HS-5 (cell line): ENCODE data around the gene CDHR5.

Experiments used
- DNase-seq: peaks from one replicate; pipeline ENCODE4 v3.0.0-alpha.2; 2012; ENCODE audit warnings: low read depth

CDHR5 gene

GRCh38 chr11:645536-645935, 20.8 kb upstream of the CDHR5 start:
- no peak for DNase-seq

- no peak for DNase-seq
Observed at GRCh38 chr11:643849-644738, 19.3 kb upstream of the CDHR5 start.

- no peak for DNase-seq
Observed at GRCh38 chr11:643366-643765, 18.6 kb upstream of the CDHR5 start.

- DNase-seq, result no peak
Observed at GRCh38 chr11:641806-642370, 17.1 kb upstream of the CDHR5 start.

GRCh38 chr11:640021-640706, 15.4 kb upstream of the CDHR5 start:
- DNase-seq, result no peak

- no peak for DNase-seq
Observed at GRCh38 chr11:639332-639955, 14.7 kb upstream of the CDHR5 start.

GRCh38 chr11:638631-639331, 14.0 kb upstream of the CDHR5 start:
- no peak for DNase-seq

- no peak for DNase-seq
Observed at GRCh38 chr11:637593-638521, 13.1 kb upstream of the CDHR5 start.

GRCh38 chr11:637333-637592, 12.5 kb upstream of the CDHR5 start:
- DNase-seq, result no peak

GRCh38 chr11:636511-637332, 12.0 kb upstream of the CDHR5 start, which contains the start of gene DRD4:
DRD4 (plus strand) TSS chr11:637269; CDS start chr11:637305, 36 bp downstream.
- DNase-seq, result no peak

GRCh38 chr11:635945-636510, 11.3 kb upstream of the CDHR5 start:
- no peak for DNase-seq

GRCh38 chr11:630871-631270, 6.1 kb upstream of the CDHR5 start:
- DNase-seq, result no peak

GRCh38 chr11:629237-629583, 4.5 kb upstream of the CDHR5 start:
- DNase-seq, result no peak

- no peak for DNase-seq
Observed at GRCh38 chr11:628056-628455, 3.3 kb upstream of the CDHR5 start.

GRCh38 chr11:627308-627576, 2.5 kb upstream of the CDHR5 start:
- no peak for DNase-seq

GRCh38 chr11:626475-627307, 1.9 kb upstream of the CDHR5 start, which contains the start of gene SCT:
SCT (minus strand) TSS chr11:627181; CDS start chr11:627143, 38 bp downstream.
- DNase-seq, result no peak

GRCh38 chr11:625636-626268, 997 bp upstream of the CDHR5 start:
- no peak for DNase-seq

GRCh38 chr11:623999-624704, 603 bp downstream of the CDHR5 start:
- no peak for DNase-seq
